Thoracic aorta (tissue), 2 donors: Measurements from ENCODE around the gene PRUNE2. TPM values are rescaled to one million over a fixed set of nuclear protein-coding genes. Genes with fewer than 3 reads are reported as not detected.

Experiments used
- ATAC-seq: fragments of 150-250 bp; one replicate; pipeline ENCODE4 v1.8.0; 2017; ENCODE audit warnings: low read depth; ENCODE audit not compliant: insufficient number of reproducible peaks, low FRiP score
- DNase-seq: peaks from one replicate; pipeline ENCODE4 v3.0.0-alpha.2; 2020; ENCODE audit warnings: low spot score
- H3K27ac ChIP-seq, 2 donors: fragments of 200-600 bp; sonication (generic); 1 replicate in 1 of 2; 2 replicates in 1 of 2; pipeline ENCODE4 v1.5.1; 2016; ENCODE audit warnings: mild to moderate bottlenecking in 2 of 2, moderate library complexity in 2 of 2
- H3K27me3 ChIP-seq: fragments of 200-600 bp; sonication (generic); replicated peaks from 2 replicates; pipeline ENCODE4 v1.6.0; 2016; ENCODE audit warnings: mild to moderate bottlenecking; ENCODE audit not compliant: insufficient read depth
- H3K36me3 ChIP-seq: fragments of 200-600 bp; sonication (generic); one replicate; pipeline ENCODE4 v1.5.1; 2016
- H3K4me1 ChIP-seq, 2 donors: fragments of 200-600 bp; sonication (generic); 1 replicate in 1 of 2; 2 replicates in 1 of 2; pipeline versions ENCODE4 v1.5.1 to v1.6.0; 2016; ENCODE audit warnings: low read depth in 2 of 2, mild to moderate bottlenecking in 1 of 2; ENCODE audit not compliant: control insufficient read depth in 1 of 2
- H3K4me3 ChIP-seq: fragments of 200-600 bp; sonication (generic); 2 replicates; pipeline ENCODE4 v1.5.1; 2016; ENCODE audit warnings: mild to moderate bottlenecking
- H3K9me3 ChIP-seq: fragments of 200-600 bp; sonication (generic); 2 replicates; pipeline ENCODE4 v1.5.1; 2016
- CTCF ChIP-seq: fragments of 200-600 bp; sonication (generic); IDR thresholded peaks from one replicate; pipeline ENCODE4 v1.5.1; 2019; ENCODE audit warnings: antibody characterized with exemption
- total RNA-seq, 2 donors: library from RNA; depleted of rRNA; stranded (reverse); fragments of >200 nt; gene quantifications; one replicate each; pipeline versions ENCODE4 v1.1.0 to v1.2.3, GENCODE V29; 2016

PRUNE2 gene
- total RNA-seq, 2 donors from 2014 or later, result 360 to 420 TPM

DNA sequence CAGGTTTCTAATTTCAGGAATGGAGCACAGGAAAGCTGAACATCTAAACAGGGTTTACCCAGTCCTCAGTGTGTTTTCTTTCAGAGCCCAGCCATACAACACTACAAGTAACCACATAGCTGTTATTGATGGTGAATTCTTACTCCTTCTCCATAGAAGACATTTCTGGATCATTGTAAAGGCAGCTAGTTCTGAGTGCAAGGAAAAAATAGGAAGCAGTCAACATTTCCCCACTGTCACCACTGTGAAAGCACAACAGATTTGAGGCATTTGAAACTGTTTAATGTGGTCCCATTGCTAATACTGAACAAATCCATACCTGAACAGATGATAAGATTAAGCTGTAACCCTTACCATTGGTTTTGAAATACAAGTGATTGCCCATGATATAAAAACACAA is 286.7 kb downstream of the PRUNE2 start:
- Histone ChIP-seq H3K36me3 (peaks cover 3% of the 10 kb centered on the region), H3K9me3 (no peaks in the 10 kb centered on the region), H3K4me1 (peaks cover 29 to 49% of the 10 kb centered on the region in 2 donors), H3K27me3 (no peaks in the 10 kb centered on the region), H3K4me3 (no peak overlapping the region), H3K27ac (peak overlapping the region; percentile 31 to 54)
- DNase-seq (no peak), ATAC-seq (no peak)
- TF ChIP-seq CTCF, result no peak

DNA sequence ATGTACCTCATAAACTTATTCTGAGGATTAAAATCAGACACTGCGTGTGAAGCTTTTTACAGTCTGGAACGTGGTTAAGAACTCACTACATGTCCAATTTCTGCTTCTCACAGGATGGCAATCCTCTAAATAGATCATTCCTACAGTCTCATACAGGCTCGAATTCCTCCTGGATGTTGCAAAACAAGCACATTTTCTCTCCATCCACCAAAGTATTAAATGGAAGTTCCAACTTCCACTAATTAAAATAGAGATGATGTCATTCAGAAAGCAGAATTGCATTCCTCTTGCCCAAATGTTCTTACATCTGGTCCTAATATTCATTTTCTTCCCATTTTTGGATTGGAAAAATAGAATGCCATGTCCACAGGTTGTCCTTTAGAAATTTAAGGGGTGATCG is 287.2 kb downstream of the PRUNE2 start:
- H3K36me3 ChIP-seq, result no peaks in the 10 kb centered on the region
- H3K4me1 ChIP-seq, result peaks cover 29 to 49% of the 10 kb centered on the region in 2 donors
- no peaks in the 10 kb centered on the region for H3K27me3 ChIP-seq
- DNase-seq, result no peak
- peak overlapping the region; percentile 31 to 54 for H3K27ac ChIP-seq
- ATAC-seq, result no peak
- no peak overlapping the region for H3K4me3 ChIP-seq
- H3K9me3 ChIP-seq, result no peaks in the 10 kb centered on the region
- no peak for TF ChIP-seq CTCF

- DNase-seq (no peak), ATAC-seq (no peak)
- no peaks in the 10 kb centered on the region for H3K27me3 ChIP-seq
- H3K36me3 ChIP-seq, result no peaks in the 10 kb centered on the region
- TF ChIP-seq CTCF, result no peak
- H3K4me1 ChIP-seq, result peaks cover 29 to 49% of the 10 kb centered on the region in 2 donors
- no peak overlapping the region for H3K4me3 ChIP-seq
- H3K27ac ChIP-seq, result no peak overlapping the region
- no peaks in the 10 kb centered on the region for H3K9me3 ChIP-seq
Observed at GRCh38 chr9:76617497-76618175, 288.3 kb downstream of the PRUNE2 start.

DNA sequence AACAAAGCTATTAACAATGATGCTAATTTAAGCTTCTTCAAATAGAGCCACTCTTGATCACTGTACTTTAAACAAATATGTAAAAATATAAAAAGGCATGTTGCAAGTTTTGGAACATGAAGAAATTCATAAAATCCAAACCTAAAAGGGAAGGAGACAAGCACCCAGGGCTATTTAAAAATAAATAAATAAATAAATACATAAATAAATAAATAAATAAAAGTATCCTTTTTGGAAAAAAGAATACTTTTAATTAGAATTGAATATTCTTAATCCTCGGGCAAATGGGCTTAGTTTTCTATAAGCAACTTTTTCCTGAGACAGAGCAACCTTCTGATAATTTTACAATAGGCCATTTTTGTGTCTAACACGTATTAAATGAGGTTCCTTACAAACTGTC is 289.1 kb downstream of the PRUNE2 start:
- Histone ChIP-seq H3K4me1 (peaks cover 29 to 45% of the 10 kb centered on the region in 2 donors), H3K27ac (no peak overlapping the region), H3K36me3 (no peaks in the 10 kb centered on the region), H3K4me3 (no peak overlapping the region), H3K9me3 (no peaks in the 10 kb centered on the region), H3K27me3 (no peaks in the 10 kb centered on the region)
- DNase-seq, result no peak
- no peak for TF ChIP-seq CTCF
- ATAC-seq, result no peak

DNA sequence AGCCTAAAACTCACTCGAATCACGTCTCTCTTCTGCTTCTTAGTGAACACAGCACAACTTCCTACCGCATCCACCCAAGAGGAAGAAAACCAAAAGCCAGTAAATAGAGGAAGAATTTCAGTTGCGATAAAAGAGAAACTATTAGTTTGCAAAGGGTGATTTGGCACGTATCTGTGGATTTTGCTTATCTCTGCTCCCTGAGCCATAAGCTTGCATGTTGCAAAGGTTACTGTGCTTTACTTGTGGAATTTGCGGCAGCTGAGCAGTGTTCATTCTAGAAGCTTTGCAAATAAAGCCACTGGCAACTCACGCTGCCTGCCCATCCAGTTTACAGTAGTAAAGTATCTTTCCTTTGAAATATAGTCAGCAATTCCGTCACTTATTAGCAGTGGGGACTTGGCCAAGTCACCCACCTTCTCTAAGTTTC is 290.7 kb downstream of the PRUNE2 start:
- H3K27ac ChIP-seq, result peak overlapping the region in 1 of 2 donors; percentile 21
- H3K36me3 ChIP-seq, result no peaks in the 10 kb centered on the region
- no peak for TF ChIP-seq CTCF
- peak overlapping the region; percentile 11 for H3K4me3 ChIP-seq
- peaks cover 20 to 33% of the 10 kb centered on the region in 2 donors for H3K4me1 ChIP-seq
- H3K27me3 ChIP-seq, result no peaks in the 10 kb centered on the region
- H3K9me3 ChIP-seq, result no peaks in the 10 kb centered on the region
- DNase-seq, result no peak
- no peak for ATAC-seq
